GM12875 (cell line): Measurements from ENCODE around the gene MAP3K12.

Experiments used
- H3K4me3 ChIP-seq: one replicate; pipeline ENCODE4 v1.5.1; 2011; ENCODE audit warnings: low read depth, low read length, control low read depth
- TF ChIP-seq, protein P1 (sequence below): IDR thresholded peaks from 2 replicates; pipeline ENCODE4 v1.5.1; 2011; ENCODE audit warnings: low read depth, mild to moderate bottlenecking, control low read depth, inconsistent platforms, low read length, moderate library complexity, borderline replicate concordance; ENCODE audit not compliant: insufficient read depth

MAP3K12 gene

DNA sequence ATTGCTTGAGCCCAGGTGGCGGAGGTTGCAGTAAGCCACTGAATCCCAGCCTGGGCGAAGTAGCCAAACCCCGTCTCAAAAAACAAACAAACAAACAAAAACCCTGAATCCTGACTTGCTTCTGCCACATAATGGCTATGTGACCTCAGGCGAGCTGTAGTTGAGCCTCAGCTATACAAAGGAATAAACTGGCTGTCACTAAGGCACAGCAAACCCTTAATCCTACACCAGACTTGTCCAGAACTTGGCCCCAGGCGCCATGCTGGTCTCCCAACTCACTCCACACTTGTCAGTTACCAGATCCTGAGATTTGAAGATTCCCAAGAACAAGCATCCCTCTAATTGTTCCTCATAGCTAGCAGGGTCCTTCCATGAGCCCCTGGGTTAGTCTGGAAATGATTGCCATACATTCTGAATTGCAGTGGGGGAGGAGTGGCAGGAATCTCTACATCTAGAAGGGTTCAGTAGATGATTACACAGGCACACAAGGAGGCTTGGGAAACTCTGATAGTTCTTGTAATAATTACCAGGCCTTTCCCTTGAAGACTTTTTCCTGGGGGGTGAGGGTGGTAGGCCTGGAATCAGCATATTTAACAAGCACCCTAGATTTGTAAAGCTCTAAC is 9.9 kb downstream of the MAP3K12 start:
- H3K4me3 ChIP-seq, result no peak overlapping the region
- TF ChIP-seq, protein P1, sequence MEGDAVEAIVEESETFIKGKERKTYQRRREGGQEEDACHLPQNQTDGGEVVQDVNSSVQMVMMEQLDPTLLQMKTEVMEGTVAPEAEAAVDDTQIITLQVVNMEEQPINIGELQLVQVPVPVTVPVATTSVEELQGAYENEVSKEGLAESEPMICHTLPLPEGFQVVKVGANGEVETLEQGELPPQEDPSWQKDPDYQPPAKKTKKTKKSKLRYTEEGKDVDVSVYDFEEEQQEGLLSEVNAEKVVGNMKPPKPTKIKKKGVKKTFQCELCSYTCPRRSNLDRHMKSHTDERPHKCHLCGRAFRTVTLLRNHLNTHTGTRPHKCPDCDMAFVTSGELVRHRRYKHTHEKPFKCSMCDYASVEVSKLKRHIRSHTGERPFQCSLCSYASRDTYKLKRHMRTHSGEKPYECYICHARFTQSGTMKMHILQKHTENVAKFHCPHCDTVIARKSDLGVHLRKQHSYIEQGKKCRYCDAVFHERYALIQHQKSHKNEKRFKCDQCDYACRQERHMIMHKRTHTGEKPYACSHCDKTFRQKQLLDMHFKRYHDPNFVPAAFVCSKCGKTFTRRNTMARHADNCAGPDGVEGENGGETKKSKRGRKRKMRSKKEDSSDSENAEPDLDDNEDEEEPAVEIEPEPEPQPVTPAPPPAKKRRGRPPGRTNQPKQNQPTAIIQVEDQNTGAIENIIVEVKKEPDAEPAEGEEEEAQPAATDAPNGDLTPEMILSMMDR, result no peak

DNA sequence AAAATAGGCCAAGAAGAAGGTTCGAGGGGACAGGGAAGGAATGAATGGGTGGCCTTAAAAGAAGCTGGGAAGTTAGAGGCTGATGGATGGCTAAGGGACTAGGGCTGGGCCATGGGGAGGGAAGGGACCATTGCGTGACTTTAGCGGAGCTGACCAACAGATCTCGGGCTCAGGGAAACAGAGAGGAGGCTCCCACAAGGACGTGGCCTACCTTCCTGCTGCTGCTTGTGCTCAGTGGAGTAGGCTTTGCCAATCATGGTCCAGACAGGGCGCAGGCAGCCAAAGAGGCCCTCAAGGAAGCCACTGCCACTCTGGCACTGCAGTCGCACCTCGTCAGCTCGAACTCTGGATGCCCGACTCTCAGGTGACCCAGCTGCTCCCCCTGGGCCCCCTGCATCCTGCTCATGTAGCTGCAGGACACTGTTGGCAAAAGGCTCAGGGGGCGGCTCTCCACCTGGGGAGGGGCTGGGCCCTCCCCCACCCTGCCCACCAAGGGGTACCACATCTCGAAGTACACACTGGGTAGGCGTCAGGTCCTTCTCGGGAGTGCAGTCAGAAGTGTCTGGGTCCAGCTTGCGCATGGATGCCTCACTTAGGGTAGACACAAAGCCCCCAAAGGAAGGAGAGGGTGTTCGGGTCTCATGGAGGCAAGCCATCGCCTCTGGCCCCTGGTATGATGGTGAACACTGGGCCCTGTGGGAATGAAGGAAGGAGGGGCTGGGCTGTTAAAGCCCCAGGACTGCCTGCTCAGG is 12.3 kb downstream of the MAP3K12 start:
- no peak overlapping the region for H3K4me3 ChIP-seq
- TF ChIP-seq, protein P1, result no peak

DNA sequence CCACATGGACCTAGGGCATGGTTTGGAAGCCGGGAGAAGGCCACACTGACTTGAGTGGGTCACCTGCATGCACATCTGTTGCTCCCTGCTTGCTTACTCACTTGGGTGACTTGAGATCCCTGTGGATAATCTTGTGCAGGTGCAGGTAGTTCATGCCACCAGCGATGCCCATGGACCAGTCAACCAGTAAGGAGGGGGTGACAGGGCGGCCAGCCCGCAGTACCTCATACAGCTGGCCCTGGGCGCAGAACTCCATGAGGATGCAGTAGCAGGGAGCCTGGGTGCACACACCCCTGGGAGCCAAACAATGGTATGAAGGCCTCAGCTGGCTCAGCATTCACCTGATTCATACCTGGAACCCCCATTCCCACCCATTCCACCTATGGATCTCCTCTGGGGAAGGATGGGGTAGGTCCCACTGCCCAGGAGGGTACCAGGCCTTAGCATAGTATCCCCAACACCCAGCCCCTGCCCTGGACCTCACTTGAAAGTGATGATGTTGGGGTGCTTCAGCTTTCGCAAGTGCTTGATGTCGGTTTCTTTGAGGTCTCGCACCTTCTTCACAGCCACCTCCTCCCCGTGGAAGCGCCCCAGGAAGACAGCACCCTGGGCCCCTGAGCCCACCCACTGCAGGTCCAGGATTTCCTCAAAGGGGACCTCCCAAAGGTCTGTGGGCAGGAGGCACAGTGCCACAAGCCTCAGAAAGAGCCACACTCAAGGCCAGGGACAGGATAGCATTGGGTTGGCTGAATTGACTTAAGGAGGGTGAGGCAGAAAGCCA is 13.1 kb downstream of the MAP3K12 start:
- no peak overlapping the region for H3K4me3 ChIP-seq
- TF ChIP-seq, protein P1, result no peak

DNA sequence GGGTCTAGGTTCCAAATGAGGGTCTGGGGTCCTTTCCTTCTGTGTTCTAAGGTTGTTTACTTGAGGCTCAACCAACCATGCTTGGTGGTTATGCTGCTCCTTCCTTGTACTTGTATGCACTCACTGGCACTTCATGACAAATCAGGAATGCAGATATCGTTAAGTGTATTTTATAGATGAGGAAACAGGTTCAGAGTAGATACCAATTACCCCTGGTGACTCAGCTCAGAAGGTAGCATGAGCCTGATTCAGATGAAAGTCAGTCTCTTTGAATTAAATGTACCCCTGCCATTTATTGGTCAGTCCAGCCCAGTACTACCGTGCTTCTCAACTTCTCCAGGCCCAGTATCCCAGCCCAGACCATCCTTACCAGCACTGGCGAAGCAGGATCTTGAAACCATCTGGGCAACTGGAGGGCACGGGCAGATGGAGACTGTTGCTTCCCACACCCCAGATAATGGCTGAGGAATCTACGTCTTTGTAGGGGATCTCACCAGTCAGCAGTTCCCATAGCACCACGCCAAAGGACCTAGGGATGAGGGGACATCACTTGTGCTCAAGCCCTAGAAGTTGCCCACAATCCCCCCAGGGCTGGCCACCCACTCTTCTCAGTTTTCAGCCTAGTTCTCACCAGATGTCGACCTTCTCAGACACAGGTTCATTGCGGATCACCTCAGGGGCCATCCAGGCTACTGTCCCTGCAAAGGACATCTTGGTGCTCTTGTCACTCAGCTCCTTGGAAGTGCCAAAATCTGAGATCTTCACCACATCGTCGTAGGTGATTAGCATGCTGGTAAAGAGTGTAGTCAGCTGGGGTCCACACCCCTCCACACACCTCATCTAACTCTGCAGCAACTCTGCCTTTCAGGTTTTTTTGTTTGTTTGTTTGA is 14.3 kb downstream of the MAP3K12 start:
- TF ChIP-seq, protein P1, result no peak
- no peak overlapping the region for H3K4me3 ChIP-seq

DNA sequence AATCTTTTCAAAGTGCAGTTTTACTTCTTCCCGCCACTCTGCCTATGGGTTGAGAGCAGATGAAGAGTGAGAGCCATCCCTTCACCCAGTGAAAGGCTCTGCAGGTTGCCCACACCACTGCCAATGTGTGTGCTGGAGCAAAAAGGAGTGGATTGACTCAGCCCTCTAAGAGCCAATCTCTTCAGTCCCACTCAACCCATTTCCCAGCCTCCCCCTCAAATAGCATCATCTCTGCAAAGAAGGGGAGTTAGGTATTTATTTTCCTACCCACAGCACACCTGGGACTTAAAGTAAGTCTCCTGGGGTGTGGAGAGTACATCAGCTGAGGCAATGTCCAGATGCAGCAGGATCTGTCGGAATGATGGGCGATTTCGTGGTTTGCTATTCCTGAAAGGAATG is 15.3 kb downstream of the MAP3K12 start:
- TF ChIP-seq, protein P1, result no peak
- H3K4me3 ChIP-seq, result no peak overlapping the region

DNA sequence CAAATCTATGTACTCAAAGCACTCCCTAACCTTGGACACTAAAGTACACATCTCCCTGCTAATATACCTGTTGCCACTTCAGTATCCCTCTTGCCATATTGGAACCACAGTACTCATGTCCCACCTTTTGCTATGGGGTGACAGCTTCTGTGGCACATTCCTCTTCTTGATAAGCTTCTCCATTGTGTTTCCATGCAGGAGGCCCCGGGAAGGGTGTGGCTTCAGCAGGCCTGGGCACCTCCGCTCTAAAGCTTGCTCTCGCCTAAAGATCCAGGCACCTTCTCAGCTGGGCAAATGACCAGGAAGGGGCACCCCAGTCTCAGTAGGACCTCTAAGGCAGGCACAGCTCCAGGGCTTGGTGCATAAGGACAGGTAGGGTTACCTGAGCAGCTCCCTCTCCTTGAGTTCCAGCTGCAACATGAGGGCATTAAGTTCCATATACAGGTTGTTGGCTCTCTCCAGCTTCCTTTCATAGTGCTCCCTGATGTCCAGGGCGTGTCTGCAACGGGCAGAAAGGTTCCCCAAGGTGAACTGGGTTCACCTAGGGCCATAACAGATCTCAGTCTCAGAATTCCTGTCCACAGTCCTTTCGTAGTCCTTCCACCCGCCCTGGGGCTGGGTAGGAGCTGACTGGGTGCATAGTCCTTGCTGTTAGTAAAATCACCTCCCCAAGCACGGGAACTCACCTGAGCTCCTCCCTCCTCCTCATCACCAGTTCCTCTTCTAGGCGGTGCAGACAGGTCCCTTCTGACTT is 15.9 kb downstream of the MAP3K12 start:
- TF ChIP-seq, protein P1, result no peak
- no peak overlapping the region for H3K4me3 ChIP-seq
